NOMO-1 (cell line): ENCODE results near the gene ZNF701.
"Not testable (repeated sequence)": the region's sequence is repeated elsewhere in the genome, so short reads cannot be mapped to it uniquely, and the experiment has no call there.

Experiments
- DNase-seq, 2 experiments: peaks; one replicate each; lab custom pipeline; 2025; ENCODE audit not compliant: unreplicated experiment in 2 of 2; lab: John Stamatoyannopoulos, UW

The ZNF701 gene

GRCh38 chr19:52570000-52570861, at the start of gene ZNF701:
TSS of gene ZNF701 (plus strand) at chr19:52570287. CDS start at chr19:52574148, 3,861 bp downstream.
- DNase-seq: peak; percentile 77 to 81

DNA sequence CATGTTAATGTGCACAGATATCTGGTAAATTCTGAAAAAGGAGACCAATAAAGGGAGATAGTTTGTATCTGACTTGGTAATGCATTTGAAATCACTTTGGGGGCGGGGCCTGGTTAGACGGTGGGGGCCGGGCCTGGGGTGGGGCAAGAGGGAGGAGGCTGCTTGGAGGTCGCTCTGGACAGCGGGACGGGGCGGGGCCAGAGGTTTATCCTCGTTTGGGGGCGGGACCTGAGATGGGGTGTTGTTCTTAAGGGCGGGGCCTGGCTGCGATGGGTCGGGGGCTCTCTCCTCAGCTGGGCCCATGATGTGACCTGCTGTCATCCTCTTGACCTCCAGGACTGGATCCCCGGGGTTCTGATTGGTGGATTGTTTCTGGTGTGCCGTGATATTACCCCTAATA, 47.5 kb upstream of the ZNF701 start:
- DNase-seq: no peak

- no peak for DNase-seq
Observed at GRCh38 chr19:52524086-52524485, 46.0 kb upstream of the ZNF701 start.

DNA sequence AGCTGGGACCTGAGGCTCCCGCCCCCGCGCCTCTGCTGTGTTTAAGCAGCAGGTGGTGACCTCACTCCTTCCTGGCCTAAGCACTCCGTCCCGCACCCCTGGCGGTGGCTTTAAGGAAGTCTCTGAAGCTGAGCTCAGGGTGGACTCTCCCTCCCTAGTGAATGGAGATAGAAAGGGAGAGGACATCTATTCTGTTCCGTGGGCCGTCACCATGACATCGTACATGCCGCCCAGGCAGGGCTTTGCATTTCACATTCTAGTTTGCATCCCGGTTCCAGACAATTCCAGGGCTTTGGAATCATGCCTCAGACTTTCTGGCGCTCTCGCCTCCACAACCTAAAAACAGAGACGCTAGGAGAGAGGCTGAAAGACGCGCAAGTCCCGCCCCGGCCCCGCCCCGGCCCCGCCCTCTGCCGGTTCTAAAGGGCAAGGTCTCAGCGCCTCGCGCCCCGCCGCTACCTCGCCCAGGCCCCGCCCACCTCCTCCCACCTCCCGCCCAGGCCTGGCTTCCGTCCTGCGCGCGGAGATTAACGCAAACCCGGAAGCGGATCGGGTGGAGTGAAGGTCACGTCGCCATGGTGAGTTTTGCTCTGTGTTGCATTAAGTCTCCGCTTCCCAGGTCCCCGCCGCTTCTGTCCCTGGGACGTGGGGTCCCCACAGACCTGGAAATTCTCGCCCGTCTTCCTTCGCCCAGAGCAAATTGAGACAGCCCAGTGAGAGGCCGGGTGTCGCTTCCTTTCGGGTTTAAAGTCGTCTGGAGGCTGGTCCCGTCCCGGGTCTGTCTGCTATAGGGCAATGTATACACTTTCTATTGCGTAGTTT, 42.7 kb upstream of the ZNF701 start, which contains the start of gene ZNF808:
Gene ZNF808, plus strand, starts transcription at position 535 of the 822 bp plus-strand sequence. CDS start 15,617 bp downstream, outside the sequence.
- peak; percentile 90 to 95 for DNase-seq

DNA sequence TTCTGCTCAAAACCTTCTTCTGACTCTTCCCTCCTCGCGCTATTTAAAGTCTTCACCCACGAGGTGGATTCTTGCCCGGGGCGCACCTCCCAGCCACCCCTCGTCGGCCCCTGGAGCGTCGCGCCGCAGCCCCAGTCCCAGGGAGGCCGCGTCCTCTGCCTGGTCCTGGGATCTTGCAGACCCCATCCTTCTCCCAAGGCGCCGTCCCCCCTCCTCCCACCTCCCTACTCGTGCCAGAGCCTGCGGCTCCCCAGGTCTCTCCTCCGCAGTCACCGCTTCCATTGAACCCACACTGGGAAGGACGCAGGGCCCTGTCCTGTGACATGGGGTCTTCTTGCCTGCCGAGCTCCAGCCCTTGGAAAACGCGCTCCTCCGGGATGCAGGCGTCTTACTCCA, 42.1 kb upstream of the ZNF701 start:
- DNase-seq: no peak

DNA sequence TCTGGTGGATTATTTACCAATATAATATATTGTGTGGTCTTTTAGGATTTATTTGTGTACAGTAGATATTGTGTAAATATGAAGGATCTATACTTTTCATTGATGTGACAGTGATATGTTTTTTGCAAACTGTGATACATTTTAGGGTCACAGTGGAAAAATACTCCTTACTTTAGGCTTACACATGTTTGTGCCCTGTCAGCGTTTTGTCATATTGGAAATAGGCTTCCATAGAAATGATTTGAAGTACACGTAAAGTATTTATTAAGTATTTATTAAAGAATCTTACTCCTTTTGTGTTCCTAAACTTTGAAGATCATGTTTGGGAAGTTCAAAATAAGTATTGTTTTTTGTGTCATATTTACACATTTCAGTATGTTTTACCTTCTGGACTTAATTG, 37.6 kb upstream of the ZNF701 start:
- no peak for DNase-seq

GRCh38 chr19:52533901-52534300, 36.2 kb upstream of the ZNF701 start:
- peak; percentile 17 to 57 for DNase-seq

DNA sequence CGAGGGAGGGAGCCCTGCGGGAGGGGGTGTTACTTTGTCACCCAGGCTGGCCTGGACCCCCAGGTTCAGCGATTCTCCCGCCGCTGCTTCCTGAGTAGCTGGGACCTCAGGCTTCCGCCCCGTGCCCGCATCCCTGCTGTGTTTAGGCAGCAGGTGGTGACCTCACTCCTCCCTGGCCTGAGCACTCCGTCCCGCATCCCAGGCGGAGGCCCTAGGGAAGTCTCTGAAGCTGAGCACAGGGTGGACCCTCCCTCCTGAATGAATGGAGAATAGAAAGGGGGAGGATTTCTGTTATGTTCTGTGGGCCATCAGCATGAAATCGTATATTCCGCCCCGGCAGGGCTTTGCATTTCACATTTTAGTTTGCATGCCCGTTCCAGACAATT, 34.7 kb upstream of the ZNF701 start:
- DNase-seq: not testable (repeated sequence)

DNA sequence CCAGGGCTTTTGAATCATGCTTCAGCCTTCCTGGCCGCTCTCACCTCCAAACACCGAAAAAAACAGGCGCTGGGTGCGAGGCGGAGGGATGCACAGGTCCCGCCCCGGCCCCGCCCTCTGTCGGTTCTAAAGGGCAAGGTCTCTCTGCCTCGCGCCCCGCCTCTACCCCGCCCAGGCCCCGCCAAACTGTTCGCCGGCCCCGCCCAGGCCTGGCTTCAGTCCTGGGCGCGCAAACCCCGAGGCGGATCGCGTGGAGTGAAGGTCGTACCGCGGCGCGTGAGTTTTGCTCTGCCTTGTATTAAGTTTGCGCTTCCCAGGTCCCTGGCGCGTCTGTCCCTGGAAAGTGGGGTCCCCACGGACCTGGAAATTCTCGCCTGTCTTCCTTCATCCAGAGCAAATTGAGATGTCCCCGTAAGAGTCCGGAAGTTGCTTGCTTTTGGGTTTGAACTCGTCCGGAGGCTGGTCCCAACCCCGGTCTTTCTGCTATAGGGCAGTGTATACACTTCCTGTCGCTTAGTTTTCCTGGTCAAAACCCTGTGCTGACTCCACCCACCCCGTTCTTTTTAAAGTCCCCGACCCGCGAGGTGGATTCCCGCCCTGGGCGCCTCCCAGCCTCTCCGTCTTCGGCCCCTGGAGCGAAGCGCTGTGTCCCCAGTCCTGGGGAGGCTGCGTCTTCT, 34.2 kb upstream of the ZNF701 start:
- DNase-seq: no peak

DNA sequence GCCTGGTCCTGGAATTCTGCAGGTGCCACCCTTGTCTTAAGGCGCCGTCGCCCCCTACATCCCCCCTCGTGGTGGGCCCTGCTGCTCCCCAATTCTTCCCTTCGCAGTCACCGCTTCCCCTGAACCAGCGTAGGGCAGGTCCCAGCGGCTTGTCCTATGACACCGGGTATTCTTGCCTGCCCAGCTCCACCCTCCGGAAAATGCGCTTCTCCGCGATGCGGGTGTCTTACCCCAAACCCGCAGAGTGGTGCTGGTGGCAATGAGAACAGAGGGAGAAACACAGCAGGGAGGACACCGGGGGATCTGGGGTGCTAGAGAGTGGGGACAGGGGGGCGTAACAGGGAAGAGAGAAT, 33.7 kb upstream of the ZNF701 start:
- no peak for DNase-seq

DNA sequence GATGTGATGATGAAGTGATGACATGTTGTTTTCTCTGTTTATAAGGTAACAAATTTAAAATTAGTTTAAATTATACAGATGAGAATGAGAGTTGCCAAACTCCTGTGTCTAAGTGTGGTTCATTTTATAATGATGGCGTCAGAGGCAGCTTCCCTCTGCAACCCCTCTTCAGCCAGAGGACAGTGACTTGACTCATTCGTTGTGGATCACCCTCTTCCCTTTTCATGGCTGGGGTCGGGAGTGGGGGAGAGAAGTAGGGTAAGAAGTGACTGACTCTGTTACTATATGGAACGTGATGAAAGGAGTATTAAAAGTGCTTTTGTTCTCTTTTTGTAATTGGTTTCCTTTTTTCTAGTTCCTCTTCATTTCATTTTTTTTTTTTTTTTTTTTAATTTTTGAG, 31.3 kb upstream of the ZNF701 start:
- peak in 1 of 2 experiments; percentile 14 for DNase-seq

DNA sequence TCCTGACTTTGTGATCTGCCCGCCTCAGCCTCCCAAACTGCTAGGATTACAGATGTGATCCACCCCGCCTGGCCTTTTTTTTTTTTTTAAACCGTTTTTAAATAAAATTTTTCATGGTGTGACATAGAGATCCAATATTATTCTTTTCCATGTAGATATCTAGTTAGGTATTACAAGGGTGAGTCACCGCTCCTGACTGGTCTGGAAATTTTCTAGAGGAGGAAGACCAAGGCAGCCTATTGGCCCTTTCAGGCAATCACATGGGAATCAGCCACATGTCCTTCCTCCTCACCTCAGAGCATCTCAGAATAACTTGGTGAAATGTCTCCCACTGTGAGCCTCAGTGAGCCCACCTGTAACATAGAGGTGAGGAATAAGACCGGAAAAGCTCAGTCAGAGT, 28.9 kb upstream of the ZNF701 start:
- not testable (repeated sequence) for DNase-seq

DNA sequence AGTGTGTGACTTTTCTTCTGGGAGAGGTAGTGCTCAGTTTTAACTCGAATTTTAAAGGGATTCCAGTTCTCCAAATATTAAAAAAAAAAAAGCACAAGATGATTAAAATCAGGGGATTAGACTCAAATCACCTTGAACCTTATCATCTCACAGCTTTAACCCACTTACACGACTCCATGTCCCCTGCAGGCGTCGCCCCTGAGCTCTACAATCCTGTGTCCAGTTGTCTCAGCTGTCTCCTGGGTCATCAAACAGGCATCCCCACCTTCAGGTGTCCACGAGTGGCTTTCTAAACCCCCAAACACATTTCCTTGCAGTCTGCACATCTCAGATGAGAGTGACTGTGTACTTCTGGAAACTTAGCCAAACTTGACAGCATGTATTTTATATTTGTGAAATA, 28.5 kb upstream of the ZNF701 start:
- no peak for DNase-seq

DNA sequence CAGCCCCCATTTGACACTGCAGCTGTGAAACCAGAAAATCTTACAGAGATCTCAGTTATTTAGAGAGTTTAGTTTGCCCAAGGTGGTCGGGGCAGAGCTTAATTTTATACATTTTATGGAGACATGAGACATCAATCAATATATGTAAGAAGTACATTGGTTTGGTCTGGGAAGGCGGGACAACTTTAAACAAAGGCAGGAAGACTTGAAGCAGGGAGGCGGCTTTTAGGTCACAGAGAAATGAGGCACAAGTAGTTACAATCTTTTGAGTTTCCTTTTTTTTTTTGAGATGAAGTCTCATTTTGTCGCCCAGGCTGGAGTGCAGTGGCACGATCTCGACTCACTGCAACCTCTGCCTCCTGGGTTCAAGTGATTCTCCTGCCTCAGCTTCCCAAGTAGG, 27.5 kb upstream of the ZNF701 start:
- DNase-seq: not testable (repeated sequence)

DNA sequence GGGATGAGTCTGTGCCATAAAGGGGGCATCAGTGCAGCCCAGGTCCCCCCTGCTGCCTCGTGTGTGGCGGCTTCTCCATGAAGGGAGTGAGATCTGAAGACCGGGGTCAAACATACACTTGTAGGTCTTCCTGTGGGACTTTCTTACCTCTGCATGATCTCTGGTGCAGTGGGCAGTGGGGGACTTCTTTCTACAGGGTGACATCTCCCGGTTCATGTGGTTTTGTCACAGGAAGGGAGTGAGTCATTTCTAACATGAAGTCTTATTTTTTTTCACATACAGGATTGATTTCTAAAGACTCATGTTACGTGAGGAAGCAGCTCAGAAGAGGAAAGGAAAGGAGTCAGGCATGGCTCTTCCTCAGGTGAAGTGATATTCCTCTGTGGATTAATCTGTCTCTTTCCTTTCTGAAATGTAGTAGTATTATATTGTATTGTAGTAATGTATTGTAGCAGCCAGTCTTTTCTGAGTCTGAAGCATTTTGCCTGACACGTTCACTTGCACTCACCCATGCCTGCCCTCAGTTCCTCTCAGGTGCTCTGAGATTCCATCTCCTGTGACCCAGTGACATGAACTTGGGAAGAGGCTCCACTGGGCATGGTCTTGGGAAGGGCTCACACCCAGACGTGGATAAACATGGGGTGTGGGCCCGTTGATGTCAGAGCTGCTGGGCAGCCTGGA, 27.0 kb upstream of the ZNF701 start:
- peak in 1 of 2 experiments; percentile 20 for DNase-seq

DNA sequence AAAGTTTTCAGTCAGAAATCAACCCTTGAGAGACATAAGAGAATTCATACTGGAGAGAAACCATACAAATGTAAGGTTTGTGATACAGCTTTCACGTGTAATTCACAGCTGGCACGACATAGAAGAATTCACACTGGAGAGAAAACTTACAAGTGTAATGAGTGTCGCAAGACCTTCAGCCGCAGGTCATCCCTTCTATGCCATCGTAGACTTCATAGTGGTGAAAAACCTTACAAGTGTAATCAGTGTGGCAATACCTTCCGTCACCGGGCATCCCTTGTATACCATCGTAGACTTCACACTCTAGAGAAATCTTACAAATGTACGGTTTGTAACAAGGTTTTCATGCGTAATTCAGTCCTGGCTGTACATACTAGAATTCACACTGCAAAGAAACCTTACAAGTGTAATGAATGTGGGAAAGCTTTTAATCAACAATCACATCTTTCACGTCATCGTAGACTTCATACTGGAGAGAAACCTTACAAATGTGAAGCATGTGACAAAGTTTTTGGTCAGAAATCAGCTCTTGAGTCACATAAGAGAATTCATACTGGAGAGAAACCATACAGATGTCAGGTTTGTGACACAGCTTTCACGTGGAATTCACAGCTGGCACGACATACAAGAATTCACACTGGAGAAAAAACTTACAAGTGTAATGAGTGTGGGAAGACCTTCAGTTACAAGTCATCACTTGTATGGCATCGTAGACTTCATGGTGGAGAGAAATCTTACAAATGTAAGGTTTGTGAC, 15.7 kb upstream of the ZNF701 start:
- DNase-seq: no peak

- DNase-seq: no peak
Observed at GRCh38 chr19:52557231-52557995, 12.7 kb upstream of the ZNF701 start.

- DNase-seq: not testable (repeated sequence)
Observed at GRCh38 chr19:52558732-52559445, 11.2 kb upstream of the ZNF701 start.
